MM.1S (cell line): ENCODE measurements around the gene WDFY3.

ENCODE experiments used
- CTCF ChIP-seq: fragments of 300-600 bp; sonication (generic); IDR thresholded peaks from 2 replicates; pipeline ENCODE4 v1.5.1; 2016; ENCODE audit warnings: antibody characterized with exemption, low read length, mixed read lengths
- EZH2 ChIP-seq: fragments of 300-600 bp; sonication (generic); optimal IDR thresholded peaks from 2 replicates; pipeline ENCODE3; 2017; ENCODE audit warnings: low read depth, mild to moderate bottlenecking, antibody characterized with exemption, low read length, mixed read lengths
- EZH2phosphoT487 ChIP-seq: fragments of 300-600 bp; sonication (generic); IDR thresholded peaks from 2 replicates; pipeline ENCODE4 v1.6.1; 2018; ENCODE audit warnings: antibody characterized with exemption, low read length

- no peak for TF ChIP-seq CTCF
- TF ChIP-seq EZH2phosphoT487 = no peak
- TF ChIP-seq EZH2 = no peak
Measured at GRCh38 chr4:84965553-84966381, 723 bp downstream of the WDFY3 start.
